Lower leg skin (tissue), 4 donors: ENCODE results near the gene RASGRP2. TPM values are rescaled to one million over a fixed set of nuclear protein-coding genes. Genes with fewer than 3 reads are reported as not detected.

Source experiments
- DNase-seq, 2 donors: peaks; one replicate each; pipeline ENCODE4 v3.0.0-alpha.2; 2019; ENCODE audit warnings: low spot score in 2 of 2
- H3K4me3 ChIP-seq: fragments of 200-600 bp; sonication (generic); 2 replicates; pipeline ENCODE4 v1.5.1; 2017; ENCODE audit warnings: mild to moderate bottlenecking, low read depth; ENCODE audit not compliant: poor library complexity, severe bottlenecking
- POLR2A ChIP-seq, 2 donors: fragments of 450-650 bp; IDR thresholded peaks; one replicate each; pipeline ENCODE4 v1.6.1; 2016 to 2017; ENCODE audit warnings: antibody characterized with exemption in 2 of 2, mild to moderate bottlenecking in 1 of 2, moderate library complexity in 1 of 2
- WGBS, 2 donors: methylation state at CpG; one replicate each; pipeline ENCODE4 v1.1.5; 2018; 5-methylcytosine and 5-hydroxymethylcytosine counted together
- intact Hi-C: fragments of 100-400 bp; cut with DNase I; formaldehyde crosslinking; loops from one replicate; pipeline ENCODE4 v1.15.0; 2023; ENCODE audit warnings: low total_unique reads
- total RNA-seq, 4 donors: library from RNA; depleted of rRNA; stranded (reverse); fragments of >200 nt; gene quantifications; one replicate each; pipeline ENCODE4 v1.1.0, GENCODE V29; 2016
- TF ChIP-seq, protein P1 (sequence below), 3 donors: fragments of 450-650 bp; IDR thresholded peaks; one replicate each; pipeline ENCODE4 v1.5.1; 2016; ENCODE audit warnings: antibody characterized with exemption in 3 of 3, mild to moderate bottlenecking in 3 of 3, moderate library complexity in 2 of 3

RASGRP2 gene
- total RNA-seq, 4 donors from 2014 or later = 1.1 to 10.0 (median 5.0) TPM

DNA sequence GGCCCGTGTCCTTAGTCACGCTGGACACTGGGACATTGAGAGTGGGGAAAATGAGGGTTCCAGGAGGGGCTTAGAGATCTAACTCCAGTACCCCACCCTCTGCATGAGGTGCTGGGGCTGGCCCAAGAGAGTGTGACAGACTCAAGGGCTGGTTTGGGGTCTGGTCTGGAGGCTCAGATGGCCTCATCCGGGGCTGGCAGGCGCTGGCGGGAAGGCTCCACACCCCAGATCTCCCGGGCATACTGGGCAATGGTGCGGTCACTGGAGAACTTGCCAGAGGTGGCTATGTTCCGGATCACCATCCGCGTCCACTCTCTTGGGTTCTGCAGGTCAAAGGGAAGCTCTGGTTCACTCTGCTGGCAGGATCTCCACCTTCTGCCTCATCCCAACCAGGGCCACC lies 2.5 kb upstream of the RASGRP2 start:
- 72 to 83% methylated on average over 10 of the region's 10 CpGs for whole genome bisulfite sequencing, 2 donors
- no peak overlapping the region for H3K4me3 ChIP-seq

DNA sequence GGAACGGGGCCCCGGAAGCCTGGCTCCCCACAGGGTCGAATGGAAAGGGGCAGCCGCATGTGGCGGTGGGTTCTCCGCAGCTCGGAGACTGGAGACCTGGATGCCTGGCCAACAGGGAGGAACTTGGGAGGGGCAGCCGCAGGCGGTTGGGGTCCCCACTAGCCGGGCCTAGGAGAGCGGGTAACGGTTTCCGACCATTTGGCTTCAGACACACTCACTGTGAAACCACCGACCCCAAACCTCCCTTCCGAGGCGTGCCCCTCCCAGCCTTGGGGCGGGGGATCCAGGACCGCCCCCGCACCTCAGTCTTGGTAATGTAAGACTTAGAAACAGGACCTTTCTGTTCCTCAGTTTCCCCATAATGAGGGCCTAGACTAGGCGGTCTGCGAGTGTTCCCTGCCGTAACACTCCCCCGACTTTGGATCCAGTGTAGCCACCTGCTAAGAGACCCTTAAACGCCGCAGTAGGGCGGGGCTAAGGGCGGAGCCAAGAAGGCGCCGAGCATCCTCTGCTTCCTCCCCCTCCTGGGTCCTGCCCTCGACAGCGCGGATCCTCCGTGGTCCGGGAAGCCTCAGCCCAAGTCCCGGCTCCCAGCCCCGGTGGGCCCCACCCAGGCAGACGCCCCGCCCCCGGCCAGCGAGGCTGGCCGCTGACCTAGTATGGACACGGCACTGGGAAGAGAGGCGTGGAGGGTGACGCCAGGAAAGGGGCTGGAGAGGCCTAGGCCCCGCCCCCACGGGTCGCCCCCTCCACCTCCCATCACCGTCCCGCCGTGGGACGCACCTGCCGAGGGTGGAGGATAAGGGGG lies 1.8 kb upstream of the RASGRP2 start:
- intact Hi-C loops = no loop called here
- 2 to 4% methylated on average over 37 to 45 of the region's 52 CpGs for WGBS, 2 donors
- peak; percentile 69 to 96 for DNase-seq
- TF ChIP-seq, protein P1, sequence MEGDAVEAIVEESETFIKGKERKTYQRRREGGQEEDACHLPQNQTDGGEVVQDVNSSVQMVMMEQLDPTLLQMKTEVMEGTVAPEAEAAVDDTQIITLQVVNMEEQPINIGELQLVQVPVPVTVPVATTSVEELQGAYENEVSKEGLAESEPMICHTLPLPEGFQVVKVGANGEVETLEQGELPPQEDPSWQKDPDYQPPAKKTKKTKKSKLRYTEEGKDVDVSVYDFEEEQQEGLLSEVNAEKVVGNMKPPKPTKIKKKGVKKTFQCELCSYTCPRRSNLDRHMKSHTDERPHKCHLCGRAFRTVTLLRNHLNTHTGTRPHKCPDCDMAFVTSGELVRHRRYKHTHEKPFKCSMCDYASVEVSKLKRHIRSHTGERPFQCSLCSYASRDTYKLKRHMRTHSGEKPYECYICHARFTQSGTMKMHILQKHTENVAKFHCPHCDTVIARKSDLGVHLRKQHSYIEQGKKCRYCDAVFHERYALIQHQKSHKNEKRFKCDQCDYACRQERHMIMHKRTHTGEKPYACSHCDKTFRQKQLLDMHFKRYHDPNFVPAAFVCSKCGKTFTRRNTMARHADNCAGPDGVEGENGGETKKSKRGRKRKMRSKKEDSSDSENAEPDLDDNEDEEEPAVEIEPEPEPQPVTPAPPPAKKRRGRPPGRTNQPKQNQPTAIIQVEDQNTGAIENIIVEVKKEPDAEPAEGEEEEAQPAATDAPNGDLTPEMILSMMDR (IDR thresholded peaks at IDR 0.05) = no peak
- no peak for TF ChIP-seq POLR2A (IDR thresholded peaks at IDR 0.05)
- H3K4me3 ChIP-seq = no peak overlapping the region

More for the DNA sequence above, 2.5 kb upstream of the RASGRP2 start:
- TF ChIP-seq, protein P1 (IDR thresholded peaks at IDR 0.05) = no peak
- TF ChIP-seq POLR2A (IDR thresholded peaks at IDR 0.05) = no peak
- intact Hi-C loops = no loop called here
- no peak for DNase-seq

DNA sequence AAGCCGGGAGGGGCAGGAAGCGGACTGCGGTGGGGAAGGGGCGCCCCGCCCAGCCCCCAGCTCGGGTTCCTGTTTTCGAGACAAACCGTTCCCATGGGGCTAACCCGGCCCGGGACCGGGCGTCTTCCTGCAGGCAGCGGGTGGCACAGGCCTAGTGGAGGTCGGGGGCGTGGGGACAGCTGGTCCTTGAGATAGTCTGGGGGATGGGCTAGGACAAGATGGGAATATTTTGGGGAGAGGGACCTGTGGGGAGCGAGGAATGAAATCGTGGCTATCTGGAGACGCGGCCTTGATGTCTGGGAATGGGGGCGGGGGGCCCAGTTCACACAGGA lies 1.2 kb upstream of the RASGRP2 start:
- TF ChIP-seq, protein P1 (IDR thresholded peaks at IDR 0.05) = no peak
- no peak for TF ChIP-seq POLR2A (IDR thresholded peaks at IDR 0.05)
- peak; percentile 73 to 97 for DNase-seq
- 1 to 2% methylated on average over 17 to 20 of the region's 20 CpGs for WGBS, 2 donors
- intact Hi-C loops = no loop called here
- peak overlapping the region; percentile 28 for H3K4me3 ChIP-seq

DNA sequence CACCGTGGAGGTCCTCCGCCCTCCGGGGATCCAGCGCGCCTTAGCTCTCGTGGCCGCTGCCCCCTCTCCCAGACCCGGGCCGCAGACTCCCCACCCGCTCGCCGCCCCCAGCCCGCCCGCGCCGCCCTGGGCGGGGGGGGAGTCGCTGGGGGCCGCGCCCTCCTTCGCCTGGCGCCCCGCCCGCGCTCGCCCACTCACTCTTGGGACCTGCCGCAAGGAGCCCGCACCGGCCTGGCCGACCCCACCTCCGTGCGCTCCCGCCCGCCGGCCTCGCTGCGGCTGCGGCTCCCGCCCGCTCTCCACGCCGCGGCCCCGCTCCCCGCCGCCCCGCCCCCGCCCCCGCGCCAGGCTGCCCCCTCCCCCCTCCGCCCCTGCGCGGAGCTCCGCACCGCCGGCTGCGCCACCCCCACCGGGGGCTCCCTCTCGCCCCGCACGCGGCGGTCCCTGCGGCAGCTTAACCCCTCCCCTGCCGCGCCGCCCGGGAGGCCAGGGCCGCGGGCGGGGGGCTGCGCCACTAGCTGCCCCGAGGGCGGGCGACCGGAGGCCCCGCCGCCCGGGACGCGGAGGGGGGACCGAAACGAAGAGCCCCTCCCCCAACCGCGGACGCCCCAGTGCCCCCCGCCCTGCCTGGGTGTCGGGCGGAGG lies 724 bp upstream of the RASGRP2 start:
- peak overlapping the region; percentile 28 for H3K4me3 ChIP-seq
- WGBS, 2 donors = 2% methylated on average over 17 of the region's 89 CpGs; no CpG with 5 or more reads in 1 of the 2 donors
- intact Hi-C loops = no loop called here
- no peak for DNase-seq
- TF ChIP-seq, protein P1 (IDR thresholded peaks at IDR 0.05) = no peak
- TF ChIP-seq POLR2A (IDR thresholded peaks at IDR 0.05) = no peak

DNA sequence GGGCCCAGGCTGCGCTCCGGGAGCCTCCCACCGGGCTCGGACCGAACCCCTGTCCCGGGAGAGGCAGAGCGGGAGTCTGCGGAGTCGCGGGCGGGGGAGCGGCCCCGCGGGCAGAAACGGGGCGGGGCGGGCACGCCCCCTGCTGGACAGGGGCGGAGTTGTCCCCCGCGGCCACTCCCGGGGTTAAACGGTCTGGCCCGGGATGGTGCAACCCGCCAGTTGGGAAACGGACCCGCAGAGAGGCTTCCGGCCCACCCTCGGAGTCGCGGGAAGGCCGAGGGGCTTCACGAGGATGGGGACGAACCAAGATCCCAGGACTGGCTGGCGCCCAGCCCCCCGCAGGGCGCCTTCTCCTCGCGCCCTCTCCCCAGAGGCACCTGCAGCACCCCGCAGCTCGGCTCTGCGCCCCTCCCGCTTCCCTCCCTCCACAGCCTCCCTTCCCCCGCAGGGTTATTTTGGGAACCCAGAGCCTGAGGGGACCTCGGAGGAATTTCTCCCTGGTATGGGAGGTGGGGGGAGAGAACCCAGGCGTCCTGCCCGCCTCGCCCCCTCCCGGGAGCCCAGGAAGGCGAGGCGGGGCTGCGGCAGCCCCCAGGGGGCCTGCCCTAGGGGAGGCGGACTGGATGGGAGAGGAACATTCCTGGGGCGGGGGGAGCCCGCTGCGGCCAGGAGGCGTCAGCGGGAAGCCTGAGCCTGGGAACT lies 902 bp downstream of the RASGRP2 start:
- peak in 1 of 2 donors; percentile 96 for DNase-seq
- no peak for TF ChIP-seq POLR2A (IDR thresholded peaks at IDR 0.05)
- intact Hi-C loops = no loop called here
- WGBS, 2 donors = 0 to 1% methylated on average over 24 to 34 of the region's 58 CpGs
- H3K4me3 ChIP-seq = peak overlapping the region; percentile 18
